HG03575 (cell line): Measurements from ENCODE around the gene CARD14.
"Not testable (repeated sequence)": the region's sequence is repeated elsewhere in the genome, so short reads cannot be mapped to it uniquely, and the experiment has no call there.

Source experiments
- ATAC-seq: cut with Tn5 transposase; IDR thresholded peaks from one replicate; pipeline ENCODE4 v1.9.1; 2021; ENCODE audit not compliant: unreplicated experiment, insufficient number of reproducible peaks, low FRiP score; ENCODE audit errors: extremely low read depth

Gene CARD14

DNA sequence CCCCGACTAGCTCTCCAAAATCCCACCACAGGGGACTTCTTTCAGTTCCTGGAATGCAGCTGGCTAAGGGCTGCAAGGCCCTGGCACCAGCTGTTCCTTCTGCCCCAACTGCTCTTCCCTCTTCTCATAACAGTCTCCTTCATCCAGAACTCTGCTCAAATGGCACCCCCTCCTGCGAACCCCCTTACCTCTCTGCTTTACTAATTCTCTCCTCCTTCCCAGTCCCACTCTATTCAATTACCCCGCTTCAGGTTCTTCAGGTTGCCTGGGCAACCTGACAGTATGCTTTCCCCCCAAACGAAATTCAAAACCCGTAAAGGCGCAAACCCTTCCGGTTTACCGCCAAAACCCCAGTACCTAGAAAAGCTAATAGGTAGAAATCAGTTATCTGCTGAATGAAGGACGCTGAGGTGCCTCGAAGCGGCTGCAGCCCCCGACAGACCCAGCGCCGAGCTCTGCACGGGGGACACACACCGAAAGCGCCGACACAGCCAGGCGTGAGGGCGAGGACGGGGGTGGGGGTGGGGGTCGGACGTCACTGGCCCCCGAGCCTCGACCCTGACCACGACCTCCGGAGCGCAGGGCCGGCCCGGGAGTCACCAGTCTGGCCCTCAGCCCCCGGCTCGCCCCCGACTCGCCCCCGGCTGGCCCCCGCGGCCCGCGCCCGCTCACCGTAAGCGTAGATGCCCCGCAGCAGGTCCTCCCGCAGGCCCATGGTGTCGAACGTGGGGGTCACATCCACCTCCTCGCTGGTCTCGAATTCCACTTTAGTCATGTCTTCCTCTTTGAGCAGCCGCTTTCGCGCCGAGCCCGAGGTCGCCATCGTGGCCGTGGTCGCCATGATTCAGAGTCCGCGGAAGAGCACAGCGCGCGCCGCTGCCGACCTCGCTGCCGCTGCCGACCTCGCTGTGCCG lies 23.5 kb upstream of the CARD14 start:
- ATAC-seq = no peak

DNA sequence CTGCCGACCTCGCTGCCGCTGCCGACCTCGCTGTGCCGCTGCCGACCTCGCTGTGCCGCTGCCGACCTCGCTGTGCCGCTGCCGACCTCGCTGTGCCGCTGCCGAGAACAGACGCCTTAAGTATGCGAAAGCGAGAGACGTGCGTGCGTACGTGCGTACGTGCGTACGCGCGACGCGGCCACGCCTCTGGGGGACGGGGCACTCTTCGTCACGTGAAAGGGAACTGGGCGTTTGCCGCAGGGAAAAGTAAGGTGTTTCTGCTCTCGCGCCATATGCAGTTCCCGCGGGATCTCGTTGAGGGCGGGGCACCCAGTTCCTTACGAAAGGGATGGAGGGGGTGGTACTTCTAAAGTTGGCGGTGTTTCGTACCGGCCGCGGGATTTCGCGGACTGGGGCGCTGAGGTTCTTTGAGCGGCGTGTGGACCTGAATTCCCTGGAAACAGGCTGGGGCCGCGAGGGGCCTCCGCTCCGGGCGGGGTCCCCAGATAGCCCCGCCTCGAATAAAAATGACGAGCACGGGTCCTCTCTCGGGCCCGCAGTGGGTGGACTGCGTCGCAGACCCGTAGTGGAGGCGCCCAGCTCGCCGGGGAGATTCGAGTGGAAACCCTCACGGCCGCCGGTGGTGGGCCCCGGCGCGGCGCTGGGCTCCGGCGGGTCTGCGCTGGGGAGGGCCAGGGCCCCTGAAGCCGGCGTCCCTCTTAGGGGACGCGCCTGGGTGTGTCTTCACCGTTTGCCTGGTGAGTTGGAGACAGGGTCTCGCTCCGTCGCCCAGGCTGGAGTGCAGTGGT lies 22.6 kb upstream of the CARD14 start, which contains the start of gene EIF4A3:
Gene EIF4A3, minus strand, starts transcription at position 94 of the 788 bp plus-strand sequence. CDS start 167 bp downstream, outside the sequence.
- ATAC-seq = no peak

DNA sequence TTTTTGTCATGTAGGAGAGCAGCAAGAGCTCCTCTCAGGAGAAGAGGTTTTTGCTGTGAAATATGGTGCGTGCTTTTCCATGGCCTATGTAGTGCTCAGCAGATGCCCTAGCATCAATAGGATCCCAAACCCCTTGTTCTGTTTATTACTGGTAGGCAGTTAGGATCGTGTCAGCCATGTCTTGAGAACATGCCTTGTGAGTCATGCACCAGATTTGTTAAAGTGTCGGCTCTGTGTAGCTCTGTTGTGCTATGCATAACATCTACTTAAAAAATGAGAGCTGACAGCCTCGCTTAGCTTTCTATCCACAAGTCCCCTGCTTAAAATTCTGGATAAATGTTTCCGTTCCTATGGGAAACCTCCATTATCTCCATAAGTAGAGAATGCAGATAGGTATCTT lies 18.5 kb upstream of the CARD14 start:
- no peak for ATAC-seq

DNA sequence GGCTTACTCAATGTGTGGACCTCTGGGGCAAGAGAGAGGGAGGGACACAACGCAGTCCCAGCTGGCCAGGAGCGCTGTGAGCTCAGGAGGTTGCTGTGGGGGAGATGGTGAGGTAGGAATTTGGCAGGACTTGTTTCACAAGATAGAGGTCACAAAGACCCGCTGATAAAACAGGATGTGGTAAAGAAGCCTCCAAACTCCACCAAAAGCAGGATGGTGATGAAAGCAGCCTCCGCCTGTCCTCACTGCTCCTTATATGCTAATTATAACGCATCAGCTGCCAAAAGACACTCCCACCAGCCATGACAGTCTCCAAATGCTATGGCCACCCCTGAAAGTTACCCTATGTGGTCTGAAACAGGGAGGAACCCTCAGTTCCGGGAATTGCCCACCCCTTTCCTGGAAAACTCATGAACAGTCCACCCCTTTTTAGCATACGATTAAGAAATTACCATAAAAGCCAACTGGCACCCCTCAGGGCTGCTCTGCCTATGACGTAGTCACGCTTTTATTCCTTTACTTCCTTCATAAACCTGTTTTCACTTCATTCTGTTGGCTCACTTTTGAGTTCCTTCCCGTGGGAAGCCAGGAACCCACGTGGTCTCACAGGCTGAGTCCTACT lies 17.6 kb upstream of the CARD14 start:
- ATAC-seq = no peak

DNA sequence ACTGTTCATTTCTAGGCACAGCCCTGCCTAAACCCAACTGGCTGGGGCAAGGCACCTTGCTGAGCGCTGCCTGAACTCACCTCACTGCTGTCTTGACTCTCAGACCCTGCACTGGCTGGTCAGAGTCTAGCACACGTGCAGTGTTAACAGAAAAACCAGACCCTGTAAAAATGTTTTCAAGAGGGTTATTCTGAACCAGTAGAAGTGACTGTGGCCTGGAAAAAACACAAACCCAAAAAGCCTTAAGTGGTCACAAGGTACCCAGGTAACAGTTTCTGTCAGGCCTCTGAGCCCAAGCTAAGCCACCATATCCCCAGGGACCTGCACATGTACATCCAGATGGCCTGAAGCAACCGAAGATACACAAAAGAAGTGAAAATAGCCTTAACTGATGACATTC lies 16.8 kb upstream of the CARD14 start:
- ATAC-seq = peak; percentile 46

DNA sequence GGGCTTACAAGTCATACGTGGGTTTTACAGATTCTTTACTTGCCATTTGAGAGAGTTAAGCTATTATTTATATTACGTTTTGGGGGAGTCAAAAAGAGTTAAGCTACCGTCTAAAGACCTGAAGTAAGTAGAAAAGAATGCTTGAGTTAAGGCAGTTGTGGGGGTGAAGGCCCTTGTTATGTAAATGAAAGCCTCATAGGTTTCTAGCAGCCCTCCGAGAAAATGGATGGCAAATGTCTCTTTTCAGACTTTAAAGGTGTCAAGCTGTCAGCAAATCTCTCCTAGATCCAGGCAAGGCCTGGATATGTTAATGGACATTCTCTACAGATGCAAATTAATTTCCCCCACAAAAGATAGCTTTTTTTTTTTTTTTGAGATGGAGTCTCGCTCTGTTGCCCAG lies 15.7 kb upstream of the CARD14 start:
- ATAC-seq = no peak

DNA sequence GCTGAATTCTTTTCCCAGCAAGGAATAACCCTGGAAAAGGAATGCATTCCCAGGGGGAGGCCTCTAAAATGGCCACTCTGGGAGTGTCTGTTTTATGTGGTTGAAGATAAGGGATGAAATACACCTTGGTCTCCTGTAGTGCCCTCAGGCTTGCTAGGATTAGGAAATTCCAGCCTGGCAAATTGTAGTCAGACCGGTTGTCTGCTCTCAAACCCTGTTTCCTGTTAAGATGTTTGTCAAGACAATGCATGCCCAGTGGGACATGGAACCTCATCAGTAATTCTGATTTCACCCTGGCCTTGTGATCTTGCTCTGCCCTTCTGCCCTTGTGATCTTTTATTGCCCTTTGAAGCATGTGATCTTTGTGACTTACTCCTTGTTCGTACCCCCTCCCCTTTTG lies 14.2 kb upstream of the CARD14 start:
- not testable (repeated sequence) for ATAC-seq

DNA sequence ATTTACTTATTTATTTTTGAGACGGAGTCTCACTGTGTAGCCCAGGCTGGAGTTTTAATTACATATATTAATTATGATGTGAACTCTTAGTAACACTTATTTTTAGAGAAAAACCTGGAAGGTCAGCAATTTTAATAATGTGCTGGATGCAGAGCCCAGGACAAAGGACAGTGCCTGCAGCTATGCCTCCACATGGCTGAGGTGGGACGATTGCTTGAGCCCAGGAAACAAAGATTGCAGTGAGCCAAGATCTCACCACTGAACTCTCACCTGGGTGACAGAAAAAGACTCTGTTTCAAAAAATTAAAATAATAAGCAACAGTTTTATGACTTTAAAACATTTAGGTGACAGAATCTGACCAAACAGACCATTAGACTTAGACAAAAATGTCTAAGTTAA lies 11.0 kb upstream of the CARD14 start:
- ATAC-seq = no peak

DNA sequence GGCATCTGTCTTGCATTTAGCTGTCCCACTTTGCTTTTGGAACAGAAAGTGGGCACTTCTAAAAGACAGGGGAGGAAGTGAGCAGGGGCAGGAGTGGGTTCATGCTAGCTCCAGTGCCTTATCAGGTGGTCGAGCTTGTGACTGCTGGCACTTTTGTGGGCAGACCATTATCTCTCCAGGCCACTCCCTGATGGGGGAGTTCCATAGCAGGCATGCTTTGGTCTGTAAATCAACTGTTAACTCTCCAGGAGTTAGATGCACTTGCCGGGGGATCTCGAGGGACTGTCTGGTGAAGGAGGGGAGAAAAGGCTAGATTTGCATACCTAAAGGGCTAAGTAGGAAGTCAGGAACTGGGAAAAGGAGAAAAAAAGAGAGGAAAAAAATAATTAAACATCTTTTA lies 9.3 kb upstream of the CARD14 start:
- ATAC-seq = no peak

DNA sequence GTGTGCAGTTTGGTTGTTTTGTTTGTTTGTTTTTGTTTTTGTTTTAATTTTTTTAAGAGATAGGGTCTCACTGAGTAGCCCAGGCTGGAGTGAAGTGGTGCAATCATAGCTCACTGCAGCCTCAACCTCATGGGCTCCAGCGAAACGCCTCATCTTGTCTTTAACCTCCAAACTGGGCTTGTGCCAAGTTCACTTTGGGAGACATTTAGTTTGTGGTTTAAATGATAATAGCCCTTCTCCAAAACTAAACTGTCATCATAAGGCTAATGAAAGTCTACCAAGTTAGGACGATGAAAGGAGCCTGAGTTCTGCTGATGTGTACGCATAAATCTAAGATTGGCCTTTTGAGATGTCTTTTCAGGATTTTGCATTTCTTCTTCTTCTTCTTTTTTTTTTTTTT lies 6.5 kb upstream of the CARD14 start:
- ATAC-seq = no peak

DNA sequence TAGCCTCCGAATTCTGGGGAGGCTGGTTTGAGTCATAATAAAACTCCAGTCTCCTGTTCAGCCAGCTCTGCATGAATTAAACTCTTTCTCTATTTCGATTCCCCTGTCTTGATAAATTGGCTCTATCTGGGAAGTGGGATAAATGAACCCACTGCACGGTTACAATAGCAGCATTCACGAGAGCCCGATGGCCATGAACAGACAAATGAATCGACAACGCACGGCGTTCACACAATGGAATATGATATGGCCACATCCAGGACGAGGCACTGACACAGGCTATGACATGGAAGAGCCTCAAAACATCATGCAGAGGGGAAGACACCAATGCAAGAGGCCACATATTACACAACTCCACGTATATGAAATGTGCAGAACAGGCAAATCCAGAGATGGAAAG lies 5.6 kb upstream of the CARD14 start:
- no peak for ATAC-seq

DNA sequence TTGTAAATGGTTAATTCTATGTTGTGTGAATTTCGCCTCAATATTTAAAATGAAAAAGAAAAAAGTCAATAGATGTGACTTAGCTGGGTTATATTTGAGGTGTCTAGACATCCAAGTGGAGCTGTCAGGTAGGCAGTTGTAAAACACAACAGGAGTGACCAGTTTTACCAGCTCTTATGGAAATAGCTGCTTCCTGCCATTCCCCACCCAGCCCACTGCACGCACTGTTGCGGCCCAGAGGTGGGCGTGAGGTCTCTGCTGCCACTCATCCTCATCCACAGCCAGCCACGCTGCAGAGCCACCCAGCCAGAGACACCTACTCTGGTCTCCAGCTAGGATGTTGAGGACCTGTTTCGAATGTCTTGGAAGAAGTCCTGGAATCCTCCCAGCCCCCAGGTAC lies 3.4 kb upstream of the CARD14 start:
- ATAC-seq = no peak

DNA sequence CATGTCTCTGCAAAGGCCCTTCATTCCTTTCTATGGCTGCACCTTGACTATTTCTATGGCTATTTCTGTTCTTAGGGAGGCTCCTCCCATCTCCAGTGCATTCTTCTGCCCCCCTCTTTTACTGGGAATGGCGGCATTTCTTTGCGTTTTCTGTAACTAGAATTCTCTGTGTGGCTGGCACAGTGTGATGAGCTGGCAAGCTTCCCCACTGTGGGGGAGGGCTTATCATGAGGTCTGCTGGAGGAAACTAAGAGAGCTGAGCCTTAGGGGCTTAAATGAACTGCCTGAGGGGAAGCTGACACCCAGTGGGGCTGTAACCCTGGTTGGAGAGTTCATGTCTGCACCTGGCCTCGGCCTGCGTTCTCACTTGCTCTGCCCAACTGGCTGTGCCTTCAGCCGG lies 1.5 kb upstream of the CARD14 start:
- ATAC-seq = no peak

DNA sequence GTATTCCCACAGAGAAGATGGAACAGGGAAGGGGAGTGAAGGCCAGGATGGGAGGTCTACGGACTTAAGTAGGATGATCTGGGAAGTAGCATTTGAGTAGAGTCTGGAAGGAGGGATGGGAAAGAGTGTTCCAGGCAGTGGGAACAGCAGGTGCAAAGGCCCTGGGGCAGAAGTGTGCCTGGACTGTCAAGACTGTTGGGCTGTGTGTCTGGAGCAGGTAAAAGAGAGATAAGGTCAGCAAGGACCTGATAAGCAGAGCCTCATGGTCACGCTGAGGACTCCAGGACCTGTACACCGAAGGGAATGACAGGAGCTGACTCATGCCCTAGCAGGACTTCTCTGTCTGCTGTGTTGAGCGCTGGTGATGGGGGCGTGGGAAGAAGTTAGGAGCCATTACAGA lies 723 bp upstream of the CARD14 start:
- no peak for ATAC-seq

DNA sequence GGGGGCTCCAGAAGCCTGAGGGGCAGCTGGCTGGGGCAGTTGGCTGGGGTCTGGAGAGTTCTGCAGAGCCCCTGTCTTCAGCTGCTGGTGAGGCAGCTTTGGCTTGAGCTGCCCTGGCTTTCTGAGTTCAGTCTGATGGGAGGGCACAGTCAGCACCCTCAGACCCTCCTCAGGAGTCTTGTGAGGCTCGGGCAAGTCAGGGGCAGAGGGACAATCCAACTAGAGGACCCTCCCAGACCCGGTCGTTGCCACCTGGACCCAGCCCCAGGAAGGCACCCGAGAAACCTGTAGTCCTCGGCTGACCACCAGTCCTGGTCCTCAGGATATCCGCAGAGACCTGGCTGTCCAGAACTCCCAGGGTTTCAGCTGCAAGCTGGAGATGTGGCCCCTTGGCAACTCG lies 1.9 kb downstream of the CARD14 start:
- ATAC-seq = no peak

DNA sequence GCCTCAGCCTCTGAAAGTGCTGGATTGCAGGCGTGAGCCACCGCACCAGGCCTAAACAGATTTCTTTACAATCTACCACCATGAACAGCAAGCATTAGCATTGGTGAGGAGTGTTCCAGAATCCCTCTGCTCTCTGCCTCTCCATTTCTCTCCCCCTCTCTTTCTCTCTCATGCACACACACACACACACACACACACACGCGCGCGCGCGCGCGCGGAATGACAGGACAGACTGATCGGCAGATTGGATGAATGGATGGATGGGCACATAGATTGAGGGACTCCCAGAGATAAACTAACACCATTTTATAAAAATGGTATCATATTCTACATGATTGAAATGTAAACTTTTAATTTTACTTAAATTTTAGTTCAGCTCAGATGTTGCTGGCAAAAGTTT lies 3.3 kb downstream of the CARD14 start:
- ATAC-seq = no peak

DNA sequence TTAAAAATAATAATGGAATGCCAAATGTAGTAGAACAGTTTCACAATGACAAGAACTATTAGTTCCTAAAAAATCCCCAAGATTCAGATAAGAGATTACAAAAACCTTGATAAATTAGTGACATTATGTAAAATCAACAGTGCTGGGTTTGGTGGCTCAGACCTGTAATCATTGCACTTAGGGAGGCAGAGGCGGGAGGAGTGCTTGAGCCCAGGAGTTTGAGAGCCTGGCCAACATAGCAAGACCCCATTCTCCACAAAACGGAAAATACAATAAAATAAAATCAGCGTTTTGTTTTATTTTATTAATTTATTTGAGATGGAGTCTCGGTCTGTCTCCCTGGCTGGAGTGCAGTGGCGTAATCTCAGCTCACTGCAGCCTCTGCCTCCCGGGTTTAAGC lies 4.1 kb downstream of the CARD14 start:
- ATAC-seq = no peak

DNA sequence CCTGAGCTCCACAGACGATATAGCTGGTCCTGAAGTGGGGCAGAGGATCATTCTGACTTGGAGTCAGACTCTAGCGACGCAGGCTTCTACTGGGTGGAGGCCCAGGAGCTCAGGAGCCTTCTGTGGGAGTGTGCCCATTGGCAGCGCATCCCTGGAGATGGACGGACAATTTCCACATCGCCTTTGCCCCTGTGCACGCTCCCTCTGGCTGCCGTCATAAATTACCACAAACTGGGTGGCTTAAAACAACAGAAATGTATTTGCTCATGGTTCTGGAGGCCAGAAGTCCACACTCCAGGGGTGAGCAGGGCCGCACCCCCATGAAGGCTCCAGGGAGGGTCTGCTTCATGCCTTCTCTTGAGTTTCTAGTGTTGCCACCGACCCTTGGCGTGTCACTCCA lies 6.9 kb downstream of the CARD14 start:
- no peak for ATAC-seq

DNA sequence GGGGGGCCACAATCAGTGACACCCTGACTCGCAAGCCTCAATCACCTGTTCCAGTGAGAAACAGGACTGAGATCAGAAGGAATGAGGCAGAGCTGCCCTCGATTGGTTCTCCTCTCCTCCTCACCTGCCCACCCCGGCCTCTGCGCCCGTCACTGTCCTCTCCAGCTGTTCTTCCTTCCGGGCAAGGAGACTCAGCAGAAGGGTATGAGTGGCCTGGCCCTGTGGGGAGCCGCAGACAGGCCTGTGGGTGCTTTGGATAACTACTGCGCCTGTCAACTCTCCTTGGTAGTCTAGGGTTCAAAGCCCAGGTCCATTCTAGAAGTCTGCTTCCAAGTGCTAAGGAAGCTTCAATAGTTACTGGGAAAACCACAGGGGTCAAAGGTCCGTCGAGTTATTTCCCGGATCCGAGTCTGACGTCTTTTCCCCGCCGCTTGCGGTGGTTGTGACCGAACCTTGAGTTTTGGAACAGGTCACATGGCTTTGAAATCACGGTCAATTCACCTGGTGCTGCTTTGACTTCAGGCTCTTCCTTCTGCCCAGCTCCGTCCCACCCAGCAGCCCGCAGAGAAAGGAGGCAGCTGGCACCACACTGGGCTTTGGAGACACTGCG lies 8.3 kb downstream of the CARD14 start:
- no peak for ATAC-seq
